Liver (tissue), 9 donors: ENCODE data around the gene LPIN3. TPM values are rescaled to one million over a fixed set of nuclear protein-coding genes. Genes with fewer than 3 reads are reported as not detected.

ENCODE experiments used
- DNase-seq: peaks from one replicate; pipeline ENCODE4 v3.0.0-alpha.2; 2017; ENCODE audit warnings: low spot score
- H3K27ac ChIP-seq, 2 donors: one replicate each; pipeline ENCODE4 v1.7.0; 2013; ENCODE audit warnings: inconsistent platforms in 2 of 2, low read length in 2 of 2, control low read depth in 1 of 2, low read depth in 1 of 2, mild to moderate bottlenecking in 1 of 2
- H3K27me3 ChIP-seq, 4 donors: one replicate each; pipeline versions ENCODE4 v1.6.1 to v1.7.0; 2013; ENCODE audit warnings: low read length in 3 of 4, inconsistent platforms in 1 of 4, mild to moderate bottlenecking in 1 of 4, moderate library complexity in 1 of 4; ENCODE audit not compliant: control insufficient read depth in 4 of 4, insufficient read depth in 4 of 4
- H3K36me3 ChIP-seq, 4 donors: one replicate each; pipeline versions ENCODE4 v1.6.1 to v1.7.0; 2013; ENCODE audit warnings: low read length in 3 of 4, mild to moderate bottlenecking in 3 of 4, low read depth in 1 of 4, moderate library complexity in 1 of 4; ENCODE audit not compliant: control insufficient read depth in 4 of 4, insufficient read depth in 3 of 4
- H3K4me1 ChIP-seq, 4 donors: one replicate each; pipeline versions ENCODE4 v1.6.1 to v1.7.0; 2013; ENCODE audit warnings: low read length in 3 of 4, mild to moderate bottlenecking in 3 of 4, moderate library complexity in 1 of 4; ENCODE audit not compliant: control insufficient read depth in 4 of 4, insufficient read depth in 4 of 4
- H3K4me3 ChIP-seq, 3 donors: one replicate each; pipeline versions ENCODE4 v1.6.1 to v1.7.0; 2013; ENCODE audit warnings: low read length in 3 of 3, control low read depth in 1 of 3, low read depth in 1 of 3, mild to moderate bottlenecking in 1 of 3
- H3K9ac ChIP-seq, 2 donors: one replicate each; pipeline ENCODE4 v1.7.0; 2013; ENCODE audit warnings: low read length in 2 of 2, mild to moderate bottlenecking in 2 of 2, moderate library complexity in 2 of 2, control low read depth in 1 of 2, low read depth in 1 of 2
- H3K9me3 ChIP-seq, 4 donors: one replicate each; pipeline versions ENCODE4 v1.6.1 to v1.7.0; 2013; ENCODE audit warnings: low read length in 3 of 4; ENCODE audit not compliant: control insufficient read depth in 4 of 4
- ATF3 ChIP-seq: IDR thresholded peaks from 2 replicates; pipeline ENCODE4 v1.6.1; 2016; ENCODE audit warnings: antibody characterized with exemption
- CTCF ChIP-seq: fragments of 150-350 bp; IDR thresholded peaks from 2 replicates; pipeline ENCODE4 v1.5.1; 2017; ENCODE audit warnings: improper control_type of control experiment, low read depth, low read length; ENCODE audit not compliant: missing input control
- EGR1 ChIP-seq, 2 donors: IDR thresholded peaks; 2 replicates each; pipeline ENCODE4 v1.6.1; 2016 to 2018; ENCODE audit warnings: antibody characterized with exemption in 2 of 2, low read depth in 2 of 2
- FOXA1 ChIP-seq: IDR thresholded peaks from 2 replicates; pipeline ENCODE4 v1.6.1; 2016; ENCODE audit warnings: antibody characterized with exemption
- FOXA2 ChIP-seq: IDR thresholded peaks from 2 replicates; pipeline ENCODE4 v1.6.1; 2016; ENCODE audit warnings: antibody characterized with exemption
- GABPA ChIP-seq, 2 donors: IDR thresholded peaks in 1 of 2; conservative IDR thresholded peaks in 1 of 2; 2 replicates each; pipeline ENCODE4 v1.6.1; 2016; ENCODE audit warnings: antibody characterized with exemption in 2 of 2, mild to moderate bottlenecking in 1 of 2, moderate library complexity in 1 of 2
- HNF4A ChIP-seq, 2 donors: conservative IDR thresholded peaks; 2 replicates each; pipeline ENCODE4 v1.6.1; 2016; ENCODE audit warnings: antibody characterized with exemption in 2 of 2, mild to moderate bottlenecking in 2 of 2
- HNF4G ChIP-seq: IDR thresholded peaks from 2 replicates; pipeline ENCODE4 v1.6.1; 2016; ENCODE audit warnings: antibody characterized with exemption
- JUND ChIP-seq, 2 donors: IDR thresholded peaks; 2 replicates each; pipeline ENCODE4 v1.6.1; 2016; ENCODE audit warnings: antibody characterized with exemption in 2 of 2
- MAX ChIP-seq: IDR thresholded peaks from 2 replicates; pipeline ENCODE4 v1.6.1; 2016; ENCODE audit warnings: antibody characterized with exemption
- NR2F2 ChIP-seq: IDR thresholded peaks from 2 replicates; pipeline ENCODE4 v1.6.1; 2016; ENCODE audit warnings: antibody characterized with exemption
- RAD21 ChIP-seq, 2 donors: IDR thresholded peaks; 2 replicates each; pipeline ENCODE4 v1.6.1; 2016; ENCODE audit warnings: antibody characterized with exemption in 2 of 2, mild to moderate bottlenecking in 2 of 2
- REST ChIP-seq: IDR thresholded peaks from 2 replicates; pipeline ENCODE4 v1.6.1; 2016; ENCODE audit warnings: antibody characterized with exemption, mild to moderate bottlenecking
- RXRA ChIP-seq, 2 donors: IDR thresholded peaks; 2 replicates each; pipeline ENCODE4 v1.6.1; 2017 to 2018; ENCODE audit warnings: antibody characterized with exemption in 2 of 2, mild to moderate bottlenecking in 1 of 2
- SP1 ChIP-seq: IDR thresholded peaks from 2 replicates; pipeline ENCODE4 v1.6.1; 2018; ENCODE audit warnings: antibody characterized with exemption, mild to moderate bottlenecking
- TAF1 ChIP-seq: conservative IDR thresholded peaks from 2 replicates; pipeline ENCODE4 v1.6.1; 2016; ENCODE audit warnings: antibody characterized with exemption, mild to moderate bottlenecking
- YY1 ChIP-seq: IDR thresholded peaks from 2 replicates; pipeline ENCODE4 v1.6.1; 2016; ENCODE audit warnings: antibody characterized with exemption, mild to moderate bottlenecking
- ZBTB33 ChIP-seq: IDR thresholded peaks from 2 replicates; pipeline ENCODE4 v1.6.1; 2016; ENCODE audit warnings: antibody characterized with exemption
- WGBS: extraction: QIAGEN DNeasy Blood & Tissue Kit; methylation state at CpG from one replicate; pipeline ENCODE4 v1.1.7; 2013; 5-methylcytosine and 5-hydroxymethylcytosine counted together
- polyA plus RNA-seq, 2 donors: library from polyadenylated mRNA; stranded (reverse) in 1 of 2; unstranded in 1 of 2; fragments of 200-250 nt in 1 of 2; fragments of >200 nt in 1 of 2; fragmentation: Nextera tagmentation in 1 of 2; extraction: Ambion mirVana in 1 of 2; gene quantifications; one replicate each; pipeline versions ENCODE4 v1.2.1 to v1.2.3, GENCODE V29; 2013 to 2015
- total RNA-seq, 2 donors: library from RNA; depleted of rRNA; stranded (reverse); fragments of >200 nt; gene quantifications; one replicate each; pipeline ENCODE4 v1.2.3, GENCODE V29; 2014
- donor health status: healthy.
- donor health status: healthy.
- donor health status: healthy.
- donor health status: healthy.
- donor health status: healthy.

LPIN3 gene
- total and polyA plus RNA-seq, 4 donors = 1.5 to 32.4 (median 13.4) TPM

GRCh38 chr20:41304424-41305079, 36.1 kb upstream of the LPIN3 start (continued):
- TF ChIP-seq MAX (no peak), TAF1 (no peak), GABPA (IDR thresholded peaks at IDR 0.05 in 1 of 2, conservative IDR thresholded peaks at IDR 0.05 in 1 of 2) (no peak), EGR1 (IDR thresholded peaks at IDR 0.05; ENCODE audit: low read depth in 2 of 2) (no peak)

GRCh38 chr20:41306061-41306727, 34.4 kb upstream of the LPIN3 start:
- peaks cover 8 to 23% (median 15%) of the 10 kb centered on the region in 4 donors for H3K4me1 ChIP-seq
- DNase-seq = no peak
- H3K27me3 ChIP-seq = no peaks in the 10 kb centered on the region
- no peaks in the 10 kb centered on the region for H3K36me3 ChIP-seq
- 92% methylated on average over 5 of the region's 5 CpGs for WGBS
- TF ChIP-seq YY1 (no peak), ZBTB33 (no peak), FOXA2 (no peak), TAF1 (no peak), HNF4G (no peak), CTCF (no peak), MAX (no peak)
- H3K9ac ChIP-seq = no peak overlapping the region
- no peak overlapping the region for H3K4me3 ChIP-seq
- H3K27ac ChIP-seq = no peak overlapping the region
- no peaks in the 10 kb centered on the region for H3K9me3 ChIP-seq

GRCh38 chr20:41307021-41307420, 33.6 kb upstream of the LPIN3 start:
- no peak for DNase-seq
- H3K4me3 ChIP-seq = no peak overlapping the region
- peaks cover 8 to 23% (median 14%) of the 10 kb centered on the region in 4 donors for H3K4me1 ChIP-seq
- no peaks in the 10 kb centered on the region for H3K9me3 ChIP-seq
- no peak overlapping the region for H3K27ac ChIP-seq
- WGBS = 95% methylated on average over 1 of the region's 1 CpG
- H3K9ac ChIP-seq = no peak overlapping the region
- no peaks in the 10 kb centered on the region for H3K36me3 ChIP-seq
- no peaks in the 10 kb centered on the region for H3K27me3 ChIP-seq
- TF ChIP-seq FOXA1 (no peak), HNF4G (no peak), TAF1 (no peak), MAX (no peak), YY1 (no peak), EGR1 (IDR thresholded peaks at IDR 0.05; ENCODE audit: low read depth in 2 of 2) (no peak), RAD21 (IDR thresholded peaks at IDR 0.05) (no peak), CTCF (no peak), SP1 (no peak), REST (no peak), ATF3 (no peak), HNF4A (conservative IDR thresholded peaks at IDR 0.05) (no peak), FOXA2 (no peak), NR2F2 (no peak), JUND (IDR thresholded peaks at IDR 0.05) (no peak), RXRA (IDR thresholded peaks at IDR 0.05) (no peak)
